CD4-positive, alpha-beta T cell (primary cell): Measurements from ENCODE around the gene DEPP1. TPM values are rescaled to one million over a fixed set of nuclear protein-coding genes. Genes with fewer than 3 reads are reported as not detected.

Source experiments
- ATAC-seq: fragments of 200-7000 bp; cut with Tn5 transposase; one replicate; pipeline ENCODE4 v1.10.0; 2022; ENCODE audit warnings: mild to moderate bottlenecking; ENCODE audit not compliant: poor library complexity
- CTCF ChIA-PET: fragments of 350-600 bp; sonication (Branson Sonifier 250); formaldehyde crosslinking; loops from one replicate; lab custom pipeline; 2021; ENCODE audit warnings: antibody characterized with exemption, inconsistent platforms; lab: Charles Lee
- POLR2A ChIA-PET: fragments of 350-600 bp; sonication (Branson Sonifier 250); formaldehyde crosslinking; loops from one replicate; lab custom pipeline; 2021; ENCODE audit warnings: antibody characterized with exemption, inconsistent platforms; lab: Charles Lee
- DNase-seq, 14 experiments: peaks; one replicate each; pipeline ENCODE4 v3.0.0-alpha.2; 2013 to 2020; ENCODE audit warnings: mixed read lengths in 2 of 14
- H3K27ac ChIP-seq, 2 donors: one replicate each; pipeline versions ENCODE4 v1.5.1 to v1.7.0; 2013; ENCODE audit warnings: low read length in 2 of 2, low read depth in 1 of 2, mild to moderate bottlenecking in 1 of 2
- H3K27me3 ChIP-seq, 2 experiments: 1 replicate in 1 of 2; 2 replicates in 1 of 2; pipeline versions ENCODE4 v1.6.1 to v1.7.0; 2013; ENCODE audit warnings: low read length in 2 of 2, control low read depth in 1 of 2, mild to moderate bottlenecking in 1 of 2, moderate library complexity in 1 of 2; ENCODE audit not compliant: insufficient read depth in 2 of 2, control insufficient read depth in 1 of 2
- H3K36me3 ChIP-seq: one replicate; pipeline ENCODE4 v1.6.1; 2013; ENCODE audit warnings: low read length, control low read depth; ENCODE audit not compliant: insufficient read depth
- H3K4me1 ChIP-seq: one replicate; pipeline ENCODE4 v1.6.1; 2013; ENCODE audit warnings: low read length, control low read depth; ENCODE audit not compliant: insufficient read depth
- H3K4me3 ChIP-seq: one replicate; pipeline ENCODE4 v1.5.1; 2013; ENCODE audit warnings: mild to moderate bottlenecking, low read length, moderate library complexity
- H3K9me3 ChIP-seq, 2 experiments: 1 replicate in 1 of 2; 2 replicates in 1 of 2; pipeline versions ENCODE4 v1.6.1 to v1.7.0; 2013; ENCODE audit warnings: low read length in 2 of 2, mild to moderate bottlenecking in 2 of 2, control low read depth in 1 of 2, moderate library complexity in 1 of 2; ENCODE audit not compliant: control insufficient read depth in 1 of 2, insufficient read depth in 1 of 2
- H3K27ac Mint-ChIP-seq: one replicate; pipeline ENCODE4 v1.8.0; 2020; ENCODE audit warnings: mixed read lengths
- H3K27me3 Mint-ChIP-seq: one replicate; pipeline ENCODE4 v1.8.0; 2021; ENCODE audit warnings: mixed read lengths
- H3K36me3 Mint-ChIP-seq: one replicate; pipeline ENCODE4 v1.8.0; 2021; ENCODE audit warnings: low read depth, mixed read lengths
- H3K4me1 Mint-ChIP-seq: one replicate; pipeline ENCODE4 v1.8.0; 2021; ENCODE audit warnings: low read depth, mixed read lengths
- H3K4me3 Mint-ChIP-seq: one replicate; pipeline ENCODE4 v1.8.0; 2020; ENCODE audit warnings: mild to moderate bottlenecking, mixed read lengths
- H3K9me3 Mint-ChIP-seq: one replicate; pipeline ENCODE4 v1.8.0; 2020; ENCODE audit warnings: mixed read lengths
- CTCF ChIP-seq: fragments of 200-600 bp; IDR thresholded peaks from one replicate; pipeline ENCODE4 v1.8.0; 2022; ENCODE audit warnings: antibody characterized with exemption, mild to moderate bottlenecking
- intact Hi-C, 2 experiments: fragments of 100-400 bp; cut with DNase I in 1 of 2; cut with micrococcal nuclease in 1 of 2; formaldehyde crosslinking; loops; one replicate each; pipeline versions ENCODE4 v1.15.1 to v1.9.0; 2023 to 2025; cut with DNase I, micrococcal nuclease
- total RNA-seq, 174 experiments: library from RNA in 2 of 174; stranded (reverse) in 2 of 174; gene quantifications; one replicate each; pipeline ENCODE4 v1.2.3 and lab custom pipeline; 2021 to 2026

DEPP1 gene
- total RNA-seq, 2 experiments from 2014 or later, result not detected

GRCh38 chr10:44992732-44993225 is 14.2 kb upstream of the DEPP1 start:
- POLR2A ChIA-PET, result no interaction called here
- intact Hi-C loops, result no loop called here
- no peak for ATAC-seq

GRCh38 chr10:44992070-44992731 is 13.6 kb upstream of the DEPP1 start:
- ATAC-seq (no peak), DNase-seq (no peak)
- Mint-ChIP-seq H3K27ac (no peak overlapping the region), H3K27me3 (no peaks in the 10 kb centered on the region), H3K36me3 (no peaks in the 10 kb centered on the region), H3K4me1 (peaks cover 15% of the 10 kb centered on the region), H3K4me3 (no peak overlapping the region), H3K9me3 (no peaks in the 10 kb centered on the region)
- no peak for TF ChIP-seq CTCF
- POLR2A ChIA-PET, result interaction anchor here (0.8 kb wide), 1 partner anchor 8 kb away, joined by 3 read pairs; the partner anchor contains the start of gene ZNF22
- Histone ChIP-seq H3K36me3 (no peaks in the 10 kb centered on the region), H3K4me3 (no peak overlapping the region), H3K27me3 (no peaks in the 10 kb centered on the region), H3K9me3 (no peaks in the 10 kb centered on the region), H3K27ac (no peak overlapping the region), H3K4me1 (peaks cover 19% of the 10 kb centered on the region)
- intact Hi-C loops, result no loop called here
- CTCF ChIA-PET, result no interaction called here

More at GRCh38 chr10:44992732-44993225, 14.2 kb upstream of the DEPP1 start:
- Mint-ChIP-seq H3K27ac (no peak overlapping the region), H3K9me3 (no peaks in the 10 kb centered on the region), H3K27me3 (no peaks in the 10 kb centered on the region), H3K36me3 (no peaks in the 10 kb centered on the region), H3K4me1 (peaks cover 15% of the 10 kb centered on the region), H3K4me3 (no peak overlapping the region)
- H3K4me3 ChIP-seq, result no peak overlapping the region
- no peaks in the 10 kb centered on the region for H3K36me3 ChIP-seq
- H3K4me1 ChIP-seq, result peaks cover 19% of the 10 kb centered on the region
- no peak for DNase-seq
- H3K9me3 ChIP-seq, result no peaks in the 10 kb centered on the region
- no peak overlapping the region for H3K27ac ChIP-seq
- TF ChIP-seq CTCF, result no peak
- no peaks in the 10 kb centered on the region for H3K27me3 ChIP-seq
- CTCF ChIA-PET, result no interaction called here

GRCh38 chr10:44991571-44991970 is 13.0 kb upstream of the DEPP1 start:
- POLR2A ChIA-PET, result interaction anchor here (0.8 kb wide), 1 partner anchor 9 kb away, joined by 3 read pairs; the partner anchor contains the start of gene ZNF22
- Histone ChIP-seq H3K27me3 (no peaks in the 10 kb centered on the region), H3K4me3 (no peak overlapping the region), H3K36me3 (no peaks in the 10 kb centered on the region), H3K9me3 (no peaks in the 10 kb centered on the region), H3K27ac (no peak overlapping the region), H3K4me1 (peaks cover 19% of the 10 kb centered on the region)
- H3K4me1 Mint-ChIP-seq, result peaks cover 15% of the 10 kb centered on the region
- no peak for ATAC-seq
- DNase-seq, result no peak
- no peaks in the 10 kb centered on the region for H3K27me3 Mint-ChIP-seq
- TF ChIP-seq CTCF, result no peak
- intact Hi-C loops, result no loop called here
- no peak overlapping the region for H3K4me3 Mint-ChIP-seq
- H3K36me3 Mint-ChIP-seq, result no peaks in the 10 kb centered on the region
- H3K9me3 Mint-ChIP-seq, result no peaks in the 10 kb centered on the region
- no peak overlapping the region for H3K27ac Mint-ChIP-seq
- CTCF ChIA-PET, result no interaction called here
